Keratinocyte (primary cell): ENCODE measurements around the gene LPXN.

ENCODE experiments used
- EZH2 ChIP-seq: IDR thresholded peaks from one replicate; pipeline ENCODE4 v1.6.1; 2012; ENCODE audit warnings: inconsistent platforms, mild to moderate bottlenecking, low read length, moderate library complexity
- TF ChIP-seq, protein P1 (sequence below), 3 experiments: IDR thresholded peaks in 1 of 3; conservative IDR thresholded peaks in 1 of 3; optimal IDR thresholded peaks in 1 of 3; 2 replicates in 2 of 3; 3 replicates in 1 of 3; pipeline versions ENCODE3 to v1.5.1; 2011; ENCODE audit warnings: low read length in 3 of 3, mild to moderate bottlenecking in 3 of 3, moderate library complexity in 2 of 3, control low read depth in 1 of 3, inconsistent platforms in 1 of 3; ENCODE audit not compliant: insufficient read depth in 2 of 3; ENCODE audit errors: extremely low read depth in 1 of 3

- TF ChIP-seq, protein P1, sequence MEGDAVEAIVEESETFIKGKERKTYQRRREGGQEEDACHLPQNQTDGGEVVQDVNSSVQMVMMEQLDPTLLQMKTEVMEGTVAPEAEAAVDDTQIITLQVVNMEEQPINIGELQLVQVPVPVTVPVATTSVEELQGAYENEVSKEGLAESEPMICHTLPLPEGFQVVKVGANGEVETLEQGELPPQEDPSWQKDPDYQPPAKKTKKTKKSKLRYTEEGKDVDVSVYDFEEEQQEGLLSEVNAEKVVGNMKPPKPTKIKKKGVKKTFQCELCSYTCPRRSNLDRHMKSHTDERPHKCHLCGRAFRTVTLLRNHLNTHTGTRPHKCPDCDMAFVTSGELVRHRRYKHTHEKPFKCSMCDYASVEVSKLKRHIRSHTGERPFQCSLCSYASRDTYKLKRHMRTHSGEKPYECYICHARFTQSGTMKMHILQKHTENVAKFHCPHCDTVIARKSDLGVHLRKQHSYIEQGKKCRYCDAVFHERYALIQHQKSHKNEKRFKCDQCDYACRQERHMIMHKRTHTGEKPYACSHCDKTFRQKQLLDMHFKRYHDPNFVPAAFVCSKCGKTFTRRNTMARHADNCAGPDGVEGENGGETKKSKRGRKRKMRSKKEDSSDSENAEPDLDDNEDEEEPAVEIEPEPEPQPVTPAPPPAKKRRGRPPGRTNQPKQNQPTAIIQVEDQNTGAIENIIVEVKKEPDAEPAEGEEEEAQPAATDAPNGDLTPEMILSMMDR (optimal IDR thresholded peaks at IDR 0.05 in 1 of 3, IDR thresholded peaks at IDR 0.05 in 1 of 3, conservative IDR thresholded peaks at IDR 0.05 in 1 of 3; ENCODE audit: extremely low read depth in 1 of 3, insufficient read depth in 2 of 3, low read length in 3 of 3), result no peak
- TF ChIP-seq EZH2, result no peak
Measured at GRCh38 chr11:58616594-58616993, 40.9 kb upstream of the LPXN start.
